Subcutaneous abdominal adipose tissue (tissue), 5 donors: ENCODE measurements around the gene LPAR2.
A peak's percentile ranks its signal among the peaks of the same experiment; 100 is the strongest.

Experiments
- H3K27ac ChIP-seq: one replicate; pipeline ENCODE4 v1.7.0; 2013; ENCODE audit warnings: low read depth, mild to moderate bottlenecking, inconsistent platforms, low read length, moderate library complexity
- H3K27me3 ChIP-seq, 5 donors: one replicate each; pipeline ENCODE4 v1.7.0; 2013; ENCODE audit warnings: low read length in 5 of 5, inconsistent platforms in 1 of 5; ENCODE audit not compliant: control insufficient read depth in 5 of 5, insufficient read depth in 4 of 5
- H3K36me3 ChIP-seq, 5 donors: one replicate each; pipeline ENCODE4 v1.7.0; 2013; ENCODE audit warnings: low read length in 5 of 5; ENCODE audit not compliant: control insufficient read depth in 5 of 5, insufficient read depth in 5 of 5
- H3K4me1 ChIP-seq, 5 donors: one replicate each; pipeline ENCODE4 v1.7.0; 2013; ENCODE audit warnings: low read length in 5 of 5, mild to moderate bottlenecking in 3 of 5, moderate library complexity in 1 of 5; ENCODE audit not compliant: control insufficient read depth in 5 of 5, insufficient read depth in 5 of 5
- H3K4me3 ChIP-seq, 5 donors: one replicate each; pipeline ENCODE4 v1.7.0; 2013; ENCODE audit warnings: low read length in 5 of 5, low read depth in 1 of 5
- H3K9ac ChIP-seq, 5 donors: one replicate each; pipeline ENCODE4 v1.7.0; 2013; ENCODE audit warnings: low read length in 5 of 5, mild to moderate bottlenecking in 4 of 5, moderate library complexity in 3 of 5
- H3K9me3 ChIP-seq, 5 donors: one replicate each; pipeline ENCODE4 v1.7.0; 2013; ENCODE audit warnings: low read length in 5 of 5; ENCODE audit not compliant: control insufficient read depth in 5 of 5
- donor health status: healthy.
- donor health status: healthy.
- donor health status: healthy.
- donor health status: healthy.
- donor health status: healthy.

The LPAR2 gene

DNA sequence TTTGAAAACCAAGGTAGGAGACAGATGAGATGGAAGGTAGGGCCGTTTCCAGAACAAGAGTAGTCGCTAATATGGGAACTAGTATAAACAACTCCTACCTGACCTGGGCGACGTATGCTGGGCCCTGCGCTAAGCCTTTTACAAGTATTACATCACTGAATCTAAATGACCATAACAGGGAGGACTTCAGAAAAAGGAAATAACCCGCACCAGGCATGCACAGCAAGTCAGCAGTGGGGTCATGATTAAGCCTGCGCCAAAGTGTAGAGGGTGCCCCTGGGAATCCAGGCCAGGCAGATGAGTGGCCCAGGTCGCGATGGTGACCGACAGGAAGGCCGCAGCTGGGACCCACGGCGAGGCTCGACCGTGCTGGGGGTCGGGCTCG lies 34.8 kb upstream of the LPAR2 start:
- Histone ChIP-seq H3K27me3 (no peaks in the 10 kb centered on the region), H3K4me3 (peak overlapping the region; percentile 65 to 98 (median 91)), H3K9me3 (no peaks in the 10 kb centered on the region), H3K4me1 (peaks cover 14 to 30% (median 23%) of the 10 kb centered on the region in 5 donors), H3K36me3 (peaks cover 3 to 23% (median 21%) of the 10 kb centered on the region in 5 donors), H3K27ac (peak overlapping the region; percentile 90), H3K9ac (peak overlapping the region; percentile 3 to 94 (median 82))

DNA sequence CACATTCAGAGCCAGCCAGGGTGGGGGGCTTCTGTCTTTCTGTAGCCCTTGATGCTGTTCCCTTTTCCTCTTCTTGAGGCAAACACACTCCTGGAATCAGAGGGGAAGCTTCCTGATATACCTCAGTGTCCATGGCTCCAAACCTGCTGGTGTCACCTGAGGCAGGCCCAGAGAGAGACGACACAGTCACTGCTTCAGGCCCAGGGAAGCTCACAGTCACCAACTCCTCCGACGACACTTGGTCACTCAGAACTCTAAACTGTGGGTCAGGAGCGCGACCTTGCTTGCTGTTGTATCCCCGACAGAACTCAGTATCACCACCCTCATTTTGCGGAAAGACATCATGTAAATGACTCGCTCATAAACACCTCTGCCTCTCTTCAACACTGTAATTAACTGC lies 34.3 kb upstream of the LPAR2 start:
- Histone ChIP-seq H3K36me3 (peaks cover 3 to 28% (median 24%) of the 10 kb centered on the region in 5 donors), H3K9ac (peak overlapping the region; percentile 3 to 94 (median 82)), H3K4me3 (peak overlapping the region; percentile 65 to 98 (median 91))

DNA sequence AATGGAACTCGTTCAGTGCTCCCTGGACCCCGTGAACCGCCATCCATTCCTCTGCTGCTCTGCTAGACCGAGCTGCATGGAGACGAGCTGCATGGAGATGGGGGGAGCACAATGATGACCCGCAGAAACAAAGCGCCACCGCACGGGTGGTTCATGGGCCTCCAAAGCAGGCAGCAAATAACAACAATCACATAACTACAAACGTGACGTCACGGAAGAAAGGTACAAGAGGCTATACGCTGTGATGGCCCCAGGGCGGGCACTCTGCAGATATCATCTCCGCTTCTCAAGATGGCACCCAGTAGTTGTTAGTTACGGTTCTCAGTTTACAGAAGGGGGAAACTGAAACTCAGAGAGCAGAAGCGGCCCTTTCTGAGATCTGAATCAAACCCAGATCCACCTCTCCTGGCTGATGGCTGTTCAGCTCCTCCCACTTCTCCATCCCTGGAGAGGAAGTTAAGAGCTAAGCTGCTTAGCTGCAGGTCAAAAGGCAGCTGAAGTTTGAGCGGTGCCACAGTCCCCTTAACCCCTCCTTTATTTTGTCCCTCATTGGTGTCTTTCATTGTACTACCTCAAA lies 33.7 kb upstream of the LPAR2 start:
- H3K9me3 ChIP-seq, result no peaks in the 10 kb centered on the region
- H3K27ac ChIP-seq, result no peak overlapping the region
- H3K9ac ChIP-seq, result peak overlapping the region in 3 of 5 donors; percentile 1 to 32 (median 21)
- no peaks in the 10 kb centered on the region for H3K27me3 ChIP-seq
- peak overlapping the region in 1 of 5 donors; percentile 98 for H3K4me3 ChIP-seq
- peaks cover 14 to 26% (median 23%) of the 10 kb centered on the region in 5 donors for H3K4me1 ChIP-seq
- H3K36me3 ChIP-seq, result peaks cover 3 to 34% (median 30%) of the 10 kb centered on the region in 5 donors

More for the DNA sequence above, 34.3 kb upstream of the LPAR2 start:
- Histone ChIP-seq H3K27me3 (no peaks in the 10 kb centered on the region), H3K27ac (peak overlapping the region; percentile 90), H3K9me3 (no peaks in the 10 kb centered on the region), H3K4me1 (peaks cover 14 to 26% (median 23%) of the 10 kb centered on the region in 5 donors)

DNA sequence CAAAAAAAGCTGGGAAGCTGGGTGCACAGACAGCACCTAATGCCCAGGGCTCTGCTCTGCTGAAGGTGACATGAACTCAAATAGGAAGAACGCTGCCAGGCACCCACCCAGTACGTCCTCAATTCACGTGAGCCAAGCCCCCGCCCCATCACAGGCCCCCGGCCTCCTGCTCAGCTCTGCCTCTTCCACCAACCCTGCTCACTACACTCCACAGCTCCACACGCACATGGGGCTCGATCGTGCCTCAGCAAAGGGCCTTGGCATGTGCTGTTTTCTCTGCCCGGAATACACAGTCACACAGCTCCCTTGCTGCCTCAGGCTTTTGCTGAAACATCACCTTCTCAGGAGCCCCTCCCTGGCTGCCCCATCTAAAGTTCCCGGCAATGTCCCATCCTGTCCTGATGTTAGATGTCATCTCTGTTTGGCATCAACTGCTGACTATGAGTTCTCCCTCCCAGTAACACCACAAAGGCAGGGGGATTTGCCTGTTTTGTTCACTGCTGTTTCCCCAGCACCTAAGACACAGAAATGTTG lies 33.2 kb upstream of the LPAR2 start:
- Histone ChIP-seq H3K27ac (no peak overlapping the region), H3K9ac (peak overlapping the region in 1 of 5 donors; percentile 21), H3K36me3 (peaks cover 3 to 39% (median 36%) of the 10 kb centered on the region in 5 donors), H3K27me3 (no peaks in the 10 kb centered on the region), H3K4me3 (peak overlapping the region in 1 of 5 donors; percentile 13), H3K9me3 (no peaks in the 10 kb centered on the region), H3K4me1 (peaks cover 14 to 26% (median 23%) of the 10 kb centered on the region in 5 donors)

DNA sequence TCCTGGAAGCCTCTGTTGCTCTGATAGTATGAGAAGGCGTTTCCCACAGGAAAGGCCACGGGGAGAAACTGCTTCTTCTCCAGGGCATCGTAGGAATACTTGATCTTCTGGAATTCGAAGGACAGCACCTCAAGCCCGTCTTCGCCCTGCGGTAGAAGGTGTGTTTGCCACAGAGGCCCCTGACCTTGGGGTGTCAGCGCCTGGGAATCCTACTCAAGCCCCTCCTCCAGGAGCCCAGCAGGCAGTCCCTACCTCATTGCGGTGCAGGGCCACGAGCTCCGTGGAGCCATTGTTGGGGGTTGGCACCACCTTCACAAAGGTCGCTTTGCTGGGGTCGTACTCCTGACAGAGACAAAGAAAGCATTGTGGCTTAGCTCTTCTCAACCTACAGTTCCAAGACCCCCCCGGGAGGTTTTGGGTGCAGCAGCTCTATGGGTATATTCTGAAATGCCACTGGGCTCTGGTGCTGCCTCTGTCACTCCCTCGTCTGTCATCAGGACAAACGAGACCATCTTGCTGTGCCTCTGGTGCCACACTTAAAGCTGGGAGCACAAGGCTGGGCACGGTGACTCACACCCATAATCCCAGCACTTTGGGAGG lies 31.7 kb upstream of the LPAR2 start:
- peaks cover 14 to 26% (median 23%) of the 10 kb centered on the region in 5 donors for H3K4me1 ChIP-seq
- no peak overlapping the region for H3K9ac ChIP-seq
- H3K36me3 ChIP-seq, result peaks cover 3 to 54% (median 50%) of the 10 kb centered on the region in 5 donors
- H3K9me3 ChIP-seq, result no peaks in the 10 kb centered on the region
- H3K27me3 ChIP-seq, result no peaks in the 10 kb centered on the region
- no peak overlapping the region for H3K4me3 ChIP-seq
- no peak overlapping the region for H3K27ac ChIP-seq

DNA sequence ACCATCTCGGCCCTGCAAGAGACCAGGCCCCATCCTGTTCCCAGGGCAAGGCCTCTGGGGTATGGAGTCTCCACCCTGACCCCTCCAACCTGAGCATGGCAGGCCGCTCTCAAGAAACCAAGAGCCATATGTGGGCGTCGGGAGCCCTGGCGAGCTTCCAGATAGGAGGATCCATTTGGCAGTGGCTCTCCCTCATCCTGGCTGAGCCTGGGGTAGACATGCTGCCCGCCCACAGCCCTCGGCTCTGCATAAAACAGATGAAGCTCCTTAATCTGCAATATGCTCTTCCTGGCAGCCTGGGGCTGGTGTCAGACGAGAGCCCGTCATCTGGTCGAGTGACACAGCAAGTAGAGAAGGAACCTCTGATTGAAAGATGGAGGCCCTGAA lies 29.4 kb upstream of the LPAR2 start:
- peaks cover 9 to 15% (median 14%) of the 10 kb centered on the region in 5 donors for H3K4me1 ChIP-seq
- H3K4me3 ChIP-seq, result no peak overlapping the region
- no peak overlapping the region for H3K9ac ChIP-seq
- H3K27ac ChIP-seq, result no peak overlapping the region
- peaks cover 3 to 78% (median 74%) of the 10 kb centered on the region in 5 donors for H3K36me3 ChIP-seq
- no peaks in the 10 kb centered on the region for H3K27me3 ChIP-seq
- no peaks in the 10 kb centered on the region for H3K9me3 ChIP-seq

DNA sequence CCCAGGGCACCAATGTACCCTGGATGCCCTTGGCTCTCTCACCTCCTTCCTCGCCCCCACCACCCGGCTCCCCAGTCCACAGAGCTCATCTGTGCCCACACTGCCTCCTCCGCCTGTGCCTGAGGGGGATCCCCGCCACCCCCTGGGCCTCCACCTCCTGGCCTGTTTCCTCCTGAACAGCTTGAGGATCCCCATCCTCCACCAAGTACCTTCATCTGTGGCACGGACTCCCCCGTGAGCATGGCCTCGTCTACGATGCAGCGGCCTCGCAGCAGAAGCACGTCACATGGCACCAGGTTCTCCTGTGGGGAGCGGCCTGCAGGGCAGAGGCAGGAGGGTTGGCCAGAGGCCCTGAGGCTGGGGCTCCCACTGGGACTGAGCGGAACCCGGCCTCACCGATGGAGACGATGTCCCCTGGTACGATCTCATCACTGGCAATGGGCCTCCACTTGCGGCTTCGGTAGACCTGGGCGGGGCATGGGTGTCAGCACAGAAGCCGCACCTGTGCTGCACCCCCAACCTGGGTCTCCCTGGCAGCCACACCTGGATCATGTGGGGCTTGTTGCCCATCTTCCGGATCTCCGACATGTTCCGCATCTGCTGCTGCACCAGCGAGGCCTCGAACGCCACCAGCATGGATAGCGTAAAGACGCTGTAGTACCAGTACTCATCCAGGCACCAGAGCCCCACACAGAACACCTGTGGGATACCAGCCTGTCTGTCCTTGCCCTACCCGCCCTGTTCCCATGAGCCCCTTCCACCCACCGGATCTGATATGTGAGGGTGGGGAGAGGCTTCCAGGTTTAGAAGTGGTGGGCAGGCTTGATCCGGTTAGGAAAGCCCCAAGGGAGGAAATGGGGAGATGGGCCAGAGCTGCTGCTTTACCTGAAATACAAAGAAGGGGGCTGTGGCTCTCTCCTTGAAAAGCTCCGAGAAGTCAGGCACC lies 28.7 kb upstream of the LPAR2 start:
- no peak overlapping the region for H3K4me3 ChIP-seq
- H3K36me3 ChIP-seq, result peaks cover 3 to 84% (median 81%) of the 10 kb centered on the region in 5 donors
- no peaks in the 10 kb centered on the region for H3K9me3 ChIP-seq
- H3K27ac ChIP-seq, result no peak overlapping the region
- no peak overlapping the region for H3K9ac ChIP-seq
- H3K4me1 ChIP-seq, result peaks cover 3 to 8% (median 7%) of the 10 kb centered on the region in 5 donors
- H3K27me3 ChIP-seq, result no peaks in the 10 kb centered on the region

DNA sequence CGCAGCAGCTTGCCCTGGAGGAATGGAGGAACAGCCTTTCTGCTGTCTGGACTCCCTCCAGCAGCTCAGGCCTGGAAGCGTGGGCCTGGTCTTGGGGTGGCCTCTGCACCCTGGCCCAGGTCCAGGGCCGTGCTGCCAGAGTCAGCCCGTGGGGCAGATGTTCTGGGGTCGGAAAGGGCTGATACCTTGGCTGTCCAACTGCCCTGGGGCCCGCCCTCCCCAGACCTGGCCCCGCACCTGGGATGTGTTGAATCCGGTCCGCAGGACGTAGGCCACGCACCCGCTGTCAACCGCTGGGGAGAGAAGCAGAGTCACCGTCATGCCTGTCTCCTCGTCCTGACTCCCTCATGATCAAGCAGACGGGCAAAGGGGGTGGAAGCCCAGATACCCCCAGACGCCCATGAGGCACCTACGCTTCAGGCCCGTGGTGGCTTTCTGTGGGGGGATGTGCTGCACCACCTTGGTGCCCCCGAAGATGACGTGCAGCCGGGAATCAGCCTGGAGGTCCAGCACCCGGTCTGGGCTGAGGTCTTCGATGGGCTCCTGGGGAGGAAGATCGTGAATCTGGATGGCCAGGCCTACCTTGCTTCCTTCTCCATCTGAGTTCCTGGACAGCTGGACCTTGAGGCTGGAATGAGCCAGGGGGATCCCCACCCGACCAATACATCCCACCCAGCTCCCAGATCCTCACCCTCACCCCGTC lies 27.8 kb upstream of the LPAR2 start:
- Histone ChIP-seq H3K9ac (no peak overlapping the region), H3K27me3 (no peaks in the 10 kb centered on the region), H3K9me3 (no peaks in the 10 kb centered on the region), H3K4me1 (no peaks in the 10 kb centered on the region), H3K27ac (no peak overlapping the region), H3K36me3 (peaks cover 3 to 94% (median 88%) of the 10 kb centered on the region in 5 donors), H3K4me3 (no peak overlapping the region)

DNA sequence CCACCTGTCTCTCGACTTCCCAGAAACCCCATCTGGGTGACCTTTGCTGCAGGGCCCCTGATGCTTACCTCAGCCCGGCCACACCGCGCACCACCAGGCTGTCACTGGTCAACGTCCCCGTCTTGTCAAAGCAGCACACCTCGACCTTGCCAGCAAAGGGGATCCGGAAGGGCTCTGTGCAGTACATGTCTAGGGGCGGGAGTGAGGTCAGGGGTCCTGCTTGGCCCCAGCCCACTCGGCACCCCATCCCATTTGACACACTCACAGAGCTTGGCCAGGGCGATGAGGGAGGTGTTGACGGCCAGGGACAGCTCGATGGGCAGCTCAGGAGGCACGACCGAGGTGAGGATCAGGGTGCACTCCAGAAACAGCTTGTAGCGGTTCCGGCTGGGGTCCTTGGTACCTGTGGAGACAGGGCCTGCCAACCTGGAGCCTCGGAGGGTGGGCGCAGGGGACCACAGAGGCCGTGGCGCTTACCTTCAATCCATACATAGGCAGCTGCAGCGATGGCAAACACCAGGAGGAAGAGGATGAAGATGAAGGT lies 27.1 kb upstream of the LPAR2 start:
- Histone ChIP-seq H3K27me3 (no peaks in the 10 kb centered on the region), H3K9ac (no peak overlapping the region), H3K27ac (no peak overlapping the region), H3K9me3 (no peaks in the 10 kb centered on the region), H3K36me3 (peaks cover 3 to 99% (median 95%) of the 10 kb centered on the region in 5 donors), H3K4me1 (no peaks in the 10 kb centered on the region), H3K4me3 (no peak overlapping the region)
